Coronary artery (tissue), 2 donors: ENCODE measurements around the gene MBP.

Source experiments
- DNase-seq: peaks from one replicate; pipeline ENCODE4 v3.0.0-alpha.2; 2017; ENCODE audit warnings: low spot score
- H3K27ac ChIP-seq, 2 donors: fragments of 200-600 bp; sonication (generic); one replicate each; pipeline ENCODE4 v1.5.1; 2016 to 2019
- H3K4me3 ChIP-seq: fragments of 200-600 bp; sonication (generic); 2 replicates; pipeline ENCODE4 v1.5.1; 2016; ENCODE audit warnings: mild to moderate bottlenecking, moderate library complexity
- CTCF ChIP-seq: fragments of 200-600 bp; sonication (generic); IDR thresholded peaks from one replicate; pipeline ENCODE4 v1.5.1; 2019; ENCODE audit warnings: antibody characterized with exemption

Gene MBP

GRCh38 chr18:77127769-77128671 is 4.6 kb downstream of the MBP start:
- no peak for TF ChIP-seq CTCF
- Histone ChIP-seq H3K27ac (peak overlapping the region; percentile 58 to 63), H3K4me3 (peak overlapping the region; percentile 20)
- DNase-seq, result no peak

- no peak overlapping the region for H3K4me3 ChIP-seq
- DNase-seq, result no peak
Observed at GRCh38 chr18:77124452-77124922, 8.1 kb downstream of the MBP start.

GRCh38 chr18:77123320-77124231 is 9.0 kb downstream of the MBP start:
- no peak for TF ChIP-seq CTCF
- peak; percentile 53 for DNase-seq
- Histone ChIP-seq H3K4me3 (no peak overlapping the region), H3K27ac (no peak overlapping the region)

More at GRCh38 chr18:77124452-77124922, 8.1 kb downstream of the MBP start:
- no peak overlapping the region for H3K27ac ChIP-seq
- no peak for TF ChIP-seq CTCF

DNA sequence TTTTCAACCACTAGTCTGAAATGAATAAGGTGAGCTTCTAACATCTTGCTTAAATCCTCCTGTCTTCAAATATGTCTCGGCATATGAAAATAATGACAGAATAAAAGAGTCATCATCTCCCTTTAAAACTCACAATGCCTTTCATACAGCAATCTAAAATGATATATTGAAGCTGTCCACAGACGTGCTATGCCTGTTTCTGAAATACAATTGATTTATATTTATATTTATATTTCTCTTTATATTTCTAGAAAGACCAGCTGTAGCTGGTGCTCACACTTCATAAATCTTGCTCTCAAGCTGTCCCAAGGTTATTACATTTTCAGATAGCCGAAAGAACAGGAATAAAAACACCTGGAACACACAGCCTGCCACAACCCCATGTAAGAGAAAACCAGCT is 11.1 kb downstream of the MBP start:
- TF ChIP-seq CTCF, result no peak
- no peak overlapping the region for H3K27ac ChIP-seq
- H3K4me3 ChIP-seq, result no peak overlapping the region
- peak; percentile 14 for DNase-seq

DNA sequence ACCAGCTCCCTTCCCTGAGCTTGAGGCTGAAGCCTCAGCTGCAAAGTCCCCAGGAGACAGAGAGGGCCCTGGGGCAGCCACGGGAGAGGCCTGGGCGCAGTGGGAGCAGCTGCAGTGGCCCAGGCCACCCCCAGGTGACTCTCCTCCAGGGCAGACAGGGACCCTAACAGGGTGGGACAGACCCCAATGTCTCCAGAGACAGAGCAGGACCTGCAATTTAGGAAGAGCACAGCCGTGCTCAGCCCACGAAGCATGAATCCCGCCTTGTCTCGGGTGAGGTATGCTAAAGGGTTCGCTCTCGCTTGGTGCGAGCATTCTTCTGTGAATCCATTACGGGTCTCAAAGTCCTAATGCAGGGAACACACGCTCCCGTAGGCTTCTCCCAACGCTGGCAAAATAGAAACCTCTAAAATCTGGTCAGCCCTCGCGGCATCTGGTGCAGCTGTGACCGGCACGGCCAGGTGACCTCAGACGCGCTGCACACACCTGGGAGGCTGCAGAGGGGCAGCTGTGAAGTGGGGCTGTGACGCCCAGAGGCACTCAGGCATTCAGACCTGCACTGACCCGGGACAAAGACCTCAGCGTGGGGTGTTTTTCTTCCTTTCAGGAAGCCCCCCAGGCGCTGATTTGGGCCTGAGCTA is 12.6 kb downstream of the MBP start:
- peak; percentile 59 for DNase-seq
- no peak for TF ChIP-seq CTCF
- Histone ChIP-seq H3K4me3 (no peak overlapping the region), H3K27ac (no peak overlapping the region)

DNA sequence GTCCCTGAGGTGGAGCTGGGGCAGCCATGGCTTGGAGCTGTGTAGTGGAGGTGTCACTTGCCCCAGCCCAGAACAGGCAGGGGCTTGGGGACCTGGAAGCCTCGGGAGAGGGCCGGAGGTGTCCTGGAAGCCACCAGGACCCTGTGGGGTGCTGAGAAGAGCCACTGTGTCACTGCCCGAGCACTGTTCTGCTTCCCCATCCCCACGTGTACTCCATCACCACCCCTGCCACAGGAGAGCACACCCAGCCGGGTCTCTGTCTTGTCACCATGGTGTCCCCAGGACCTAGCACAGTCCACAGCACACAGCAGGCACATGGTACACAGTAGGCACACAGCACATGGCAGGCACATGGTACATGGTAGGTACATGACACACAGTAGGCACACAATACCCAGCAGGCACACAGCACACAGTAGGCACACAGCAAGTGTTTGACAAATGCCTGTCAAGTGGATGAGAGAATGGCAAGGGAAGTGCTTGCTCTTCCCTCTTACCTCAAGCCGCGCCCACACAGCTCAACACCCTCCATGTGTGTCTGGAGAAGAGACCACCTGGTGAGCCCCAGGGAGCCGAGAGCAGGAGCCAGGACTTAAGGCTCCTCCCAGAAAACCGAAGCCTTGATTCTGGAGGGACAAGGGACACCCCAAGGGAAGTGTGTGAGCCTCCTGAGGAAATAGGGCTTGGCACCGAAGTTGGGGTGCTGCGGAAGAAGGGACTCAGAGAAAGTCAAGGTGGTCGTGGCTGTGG is 13.3 kb downstream of the MBP start:
- Histone ChIP-seq H3K4me3 (no peak overlapping the region), H3K27ac (no peak overlapping the region)
- DNase-seq, result peak; percentile 50
- TF ChIP-seq CTCF, result no peak
